GM19438 (cell line): ENCODE measurements around the gene RER1.

Experiments used
- ATAC-seq: cut with Tn5 transposase; IDR thresholded peaks from one replicate; pipeline ENCODE4 v1.9.1; 2021; ENCODE audit warnings: low read depth; ENCODE audit not compliant: unreplicated experiment

The RER1 gene

GRCh38 chr1:2375246-2375922, 16.3 kb upstream of the RER1 start:
- ATAC-seq, result no peak

GRCh38 chr1:2375923-2376260, 15.7 kb upstream of the RER1 start:
- no peak for ATAC-seq

- no peak for ATAC-seq
Observed at GRCh38 chr1:2376261-2376741, 15.3 kb upstream of the RER1 start.

GRCh38 chr1:2376931-2377672, 14.5 kb upstream of the RER1 start:
- ATAC-seq, result no peak

- ATAC-seq, result no peak
Observed at GRCh38 chr1:2377751-2378440, 13.7 kb upstream of the RER1 start.

- ATAC-seq, result no peak
Observed at GRCh38 chr1:2378441-2378851, 13.2 kb upstream of the RER1 start.

- ATAC-seq, result no peak
Observed at GRCh38 chr1:2378956-2379732, 12.5 kb upstream of the RER1 start.

GRCh38 chr1:2379733-2380404, 11.8 kb upstream of the RER1 start:
- no peak for ATAC-seq

GRCh38 chr1:2380816-2381591, 10.6 kb upstream of the RER1 start:
- no peak for ATAC-seq

GRCh38 chr1:2381741-2382620, 9.7 kb upstream of the RER1 start:
- no peak for ATAC-seq

GRCh38 chr1:2382621-2383361, 8.8 kb upstream of the RER1 start:
- ATAC-seq, result no peak

- ATAC-seq, result no peak
Observed at GRCh38 chr1:2383576-2383975, 8.1 kb upstream of the RER1 start.

GRCh38 chr1:2384130-2384860, 7.3 kb upstream of the RER1 start:
- ATAC-seq, result no peak

GRCh38 chr1:2384941-2385481, 6.6 kb upstream of the RER1 start:
- no peak for ATAC-seq

GRCh38 chr1:2385606-2386280, 5.9 kb upstream of the RER1 start:
- ATAC-seq, result no peak
